Mucosa of descending colon (tissue), 3 donors: ENCODE measurements around the gene JAM2. TPM values are rescaled to one million over a fixed set of nuclear protein-coding genes. Genes with fewer than 3 reads are reported as not detected.

Experiments
- ATAC-seq: fragments of 200-7000 bp; cut with Tn5 transposase; one replicate; pipeline ENCODE4 v1.9.1; 2020; ENCODE audit warnings: mild to moderate bottlenecking, moderate library complexity
- DNase-seq, 3 donors: peaks; one replicate each; pipeline ENCODE4 v3.0.0-alpha.2; 2020
- H3K36me3 ChIP-seq: fragments of 200-600 bp; one replicate; pipeline ENCODE4 v1.8.0; 2021; ENCODE audit warnings: low read depth, mild to moderate bottlenecking
- H3K4me1 ChIP-seq: fragments of 200-600 bp; one replicate; pipeline ENCODE4 v1.8.0; 2021; ENCODE audit warnings: low read depth, mild to moderate bottlenecking
- H3K4me3 ChIP-seq: fragments of 200-600 bp; one replicate; pipeline ENCODE4 v1.8.0; 2021; ENCODE audit warnings: mild to moderate bottlenecking
- H3K9me3 ChIP-seq: fragments of 200-600 bp; one replicate; pipeline ENCODE4 v1.8.0; 2021; ENCODE audit warnings: mild to moderate bottlenecking
- CTCF ChIP-seq: fragments of 200-600 bp; IDR thresholded peaks from one replicate; pipeline ENCODE4 v1.8.0; 2022; ENCODE audit warnings: antibody characterized with exemption, mild to moderate bottlenecking
- intact Hi-C, 2 donors: fragments of 100-400 bp; cut with DNase I in 1 of 2; cut with micrococcal nuclease in 1 of 2; formaldehyde crosslinking; loops; one replicate each; pipeline versions ENCODE4 v1.11.0 to v1.11.1; 2022; cut with DNase I, micrococcal nuclease
- total RNA-seq, 3 donors: library from RNA; stranded (reverse); fragmentation: NEBNext Ultra II Directional in 2 of 3; extraction: Animal tissue kit (Norgen Biotek cat#: 25700) in 2 of 3; gene quantifications; one replicate each; pipeline versions ENCODE4 v1.2.1 to v1.2.4, GENCODE V29; 2021 to 2023
- donor health status: DM: no; HTN: no; CAD: no; lungs with moderate emphysema.
- donor health status: DM: no; HTN: no; CAD: no.
- donor health status: DM: no; HTN: yes; CAD: no.

Gene JAM2
- total RNA-seq, 3 donors from 2014 or later, result 6.5 to 23.0 (median 8.3) TPM

DNA sequence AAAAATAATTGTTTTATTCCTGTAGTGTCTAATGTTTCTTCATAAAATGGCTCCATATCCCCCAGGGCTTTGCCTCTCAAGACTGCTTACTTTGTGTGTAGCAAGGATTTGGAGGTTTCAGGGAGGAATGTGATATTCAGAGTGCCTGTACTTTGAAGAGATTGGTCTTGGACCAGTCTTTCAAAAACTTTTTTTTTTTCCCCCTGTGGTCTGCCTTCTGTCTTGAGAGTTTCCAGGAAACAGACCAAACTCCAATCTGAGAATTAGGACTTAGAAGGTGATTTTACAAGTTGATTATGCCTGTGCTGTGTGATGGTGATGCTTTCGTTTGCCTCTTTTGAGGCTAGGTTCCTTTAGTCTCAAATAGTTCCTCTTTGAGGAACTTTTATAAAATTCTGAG is 121.6 kb downstream of the JAM2 start:
- Histone ChIP-seq H3K9me3 (no peaks in the 10 kb centered on the region), H3K4me3 (no peak overlapping the region), H3K36me3 (no peaks in the 10 kb centered on the region), H3K4me1 (no peaks in the 10 kb centered on the region)
- no peak for DNase-seq
- intact Hi-C loops, result no loop called here
- no peak for TF ChIP-seq CTCF
- ATAC-seq, result no peak

GRCh38 chr21:25764065-25764464 is 125.0 kb downstream of the JAM2 start:
- no peak for TF ChIP-seq CTCF
- H3K4me1 ChIP-seq, result no peaks in the 10 kb centered on the region
- DNase-seq (no peak), ATAC-seq (no peak)
- no peaks in the 10 kb centered on the region for H3K9me3 ChIP-seq
- intact Hi-C loops, result no loop called here
- H3K4me3 ChIP-seq, result no peak overlapping the region
- no peaks in the 10 kb centered on the region for H3K36me3 ChIP-seq

Other genes starting within 250 kb of the JAM2 start
- 10 to 100 TPM; 21.6 to 27.9 (median 22.1) TPM for gene MRPL39, start 31.8 kb upstream of the JAM2 start, total RNA-seq
- 100 to 1,000 TPM; 159 to 215 (median 205) TPM for gene ATP5PF, start 95.6 kb downstream of the JAM2 start, total RNA-seq
- 10 to 100 TPM; 21.9 to 26.5 (median 24.8) TPM for gene GABPA, start 95.7 kb downstream of the JAM2 start, total RNA-seq